Measurements from ENCODE around the gene SPEM1. TPM values are rescaled to one million over a fixed set of nuclear protein-coding genes. Genes with fewer than 3 reads are reported as not detected.

The SPEM1 gene
- total RNA-seq, 1 donor from 2014 or later, result not detected

DNA sequence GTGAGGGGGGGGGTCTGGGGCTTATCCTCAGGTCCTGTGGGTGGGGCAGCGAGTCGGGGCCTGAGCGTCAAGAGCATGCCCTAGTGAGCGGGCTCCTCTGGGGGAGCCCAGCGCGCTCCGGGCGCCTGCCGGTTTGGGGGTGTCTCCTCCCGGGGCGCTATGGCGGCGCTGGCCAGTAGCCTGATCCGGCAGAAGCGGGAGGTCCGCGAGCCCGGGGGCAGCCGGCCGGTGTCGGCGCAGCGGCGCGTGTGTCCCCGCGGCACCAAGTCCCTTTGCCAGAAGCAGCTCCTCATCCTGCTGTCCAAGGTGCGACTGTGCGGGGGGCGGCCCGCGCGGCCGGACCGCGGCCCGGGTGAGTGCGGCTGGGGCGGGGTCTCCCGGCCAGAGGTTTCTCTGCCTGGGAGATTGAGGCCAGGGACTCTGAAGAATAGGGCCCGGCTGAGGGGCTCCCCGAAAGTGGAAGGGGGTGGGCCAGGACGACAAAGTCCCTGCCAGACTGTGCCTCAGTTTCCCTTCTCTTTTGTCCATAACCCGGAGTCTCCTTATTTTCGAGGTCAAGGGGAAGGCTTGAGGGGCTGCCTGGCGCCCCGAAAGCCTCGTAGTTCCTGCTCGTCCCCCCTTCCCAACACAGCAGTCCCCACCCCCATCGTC, 19.5 kb downstream of the SPEM1 start, which contains the start of gene FGF11:
FGF11 (plus strand) TSS at position 51 of the 651 bp plus-strand sequence; CDS start at position 160, 109 bp downstream.
- no peak for DNase-seq (ENCODE audit: extremely low read depth, low read depth, low spot score)

GRCh38 chr17:7440113-7440833, 20.1 kb downstream of the SPEM1 start:
- no peak for DNase-seq (ENCODE audit: extremely low read depth, low read depth, low spot score)

DNA sequence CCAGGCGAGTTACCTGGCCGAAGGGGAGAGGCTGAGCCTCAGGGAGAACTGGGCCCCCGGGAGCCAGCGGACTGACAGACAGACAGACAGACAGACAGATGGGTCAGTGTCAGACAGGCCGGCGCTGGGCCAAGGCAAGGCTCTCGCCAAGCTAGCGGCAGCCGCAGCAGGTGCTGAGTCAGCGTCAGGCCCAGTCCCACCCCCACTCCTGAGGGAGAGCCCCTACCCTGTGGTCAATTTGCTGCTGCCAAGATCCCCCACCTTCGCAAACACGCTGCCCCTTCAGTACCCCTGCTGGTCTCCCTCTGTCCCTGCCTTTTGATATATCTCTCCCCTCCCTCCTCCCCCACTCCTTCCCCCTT, 20.7 kb downstream of the SPEM1 start:
- no peak for DNase-seq (ENCODE audit: extremely low read depth, low read depth, low spot score)

DNA sequence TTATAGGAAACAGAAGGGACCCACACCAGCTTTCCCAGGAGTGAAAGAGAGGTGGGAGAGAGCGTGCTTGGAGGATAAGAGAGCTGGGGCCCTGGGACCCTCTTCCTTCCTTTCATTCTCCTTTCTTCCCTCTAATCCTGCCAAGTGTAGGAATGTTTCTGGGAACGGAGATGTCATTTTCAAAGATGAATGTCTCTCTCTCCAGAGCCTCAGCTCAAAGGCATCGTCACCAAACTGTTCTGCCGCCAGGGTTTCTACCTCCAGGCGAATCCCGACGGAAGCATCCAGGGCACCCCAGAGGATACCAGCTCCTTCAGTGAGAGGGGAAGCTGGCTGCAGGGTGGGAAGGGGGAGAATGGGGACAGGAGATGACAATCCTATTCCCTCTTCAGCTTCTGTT, 21.1 kb downstream of the SPEM1 start:
- DNase-seq (ENCODE audit: extremely low read depth, low read depth, low spot score), result no peak

- DNase-seq (ENCODE audit: extremely low read depth, low read depth, low spot score), result no peak
Observed at GRCh38 chr17:7442142-7442541, 22.0 kb downstream of the SPEM1 start.

GRCh38 chr17:7443499-7444485, 23.7 kb downstream of the SPEM1 start:
- DNase-seq (ENCODE audit: extremely low read depth, low read depth, low spot score), result no peak

DNA sequence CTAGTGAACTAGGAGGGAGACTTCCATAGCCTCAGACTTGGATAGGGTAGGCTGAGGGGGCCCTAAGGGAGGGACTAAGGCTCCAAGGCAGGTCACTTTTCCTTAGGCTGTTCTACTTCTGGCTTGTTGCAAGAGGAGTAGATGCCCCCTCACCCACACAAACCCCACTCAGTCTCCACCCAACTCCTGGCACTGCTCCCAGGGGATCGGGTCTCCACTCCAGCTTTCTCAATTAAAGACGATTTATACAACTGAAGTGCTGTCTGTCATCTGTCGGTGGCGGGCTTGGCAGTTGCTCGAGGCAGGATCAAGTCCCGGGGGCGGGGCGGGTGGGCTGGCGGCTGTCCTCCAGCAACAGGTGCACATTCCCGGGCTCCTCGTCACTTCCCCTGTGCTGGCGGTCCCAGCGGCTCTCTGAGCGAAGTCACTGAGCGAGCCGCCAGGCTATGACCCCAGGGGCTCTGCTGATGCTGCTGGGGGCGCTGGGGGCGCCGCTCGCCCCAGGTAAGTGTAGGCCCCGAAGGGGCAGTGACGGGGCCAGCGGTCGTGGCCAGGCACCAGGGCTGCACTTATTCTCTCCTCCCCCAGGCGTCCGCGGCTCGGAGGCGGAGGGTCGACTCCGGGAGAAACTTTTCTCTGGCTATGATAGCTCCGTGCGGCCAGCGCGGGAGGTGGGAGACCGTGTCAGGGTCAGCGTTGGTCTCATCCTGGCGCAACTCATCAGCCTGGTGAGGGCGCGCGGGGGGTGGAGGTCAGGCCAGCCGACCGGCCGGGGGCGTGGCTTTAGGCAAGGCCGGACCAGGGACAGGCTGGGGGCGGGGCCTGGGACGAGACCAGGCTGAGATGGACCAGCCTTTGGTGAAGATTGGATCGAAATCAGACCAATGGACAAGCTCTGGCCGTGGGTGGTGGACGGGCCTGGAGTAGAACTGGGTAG, 24.8 kb downstream of the SPEM1 start, which contains the start of gene CHRNB1:
CHRNB1 (plus strand) TSS at position 380 of the 937 bp plus-strand sequence; CDS start at position 447, 67 bp downstream.
- no peak for DNase-seq (ENCODE audit: extremely low read depth, low read depth, low spot score)

GRCh38 chr17:7445619-7445968, 25.5 kb downstream of the SPEM1 start:
- DNase-seq (ENCODE audit: extremely low read depth, low read depth, low spot score), result no peak

DNA sequence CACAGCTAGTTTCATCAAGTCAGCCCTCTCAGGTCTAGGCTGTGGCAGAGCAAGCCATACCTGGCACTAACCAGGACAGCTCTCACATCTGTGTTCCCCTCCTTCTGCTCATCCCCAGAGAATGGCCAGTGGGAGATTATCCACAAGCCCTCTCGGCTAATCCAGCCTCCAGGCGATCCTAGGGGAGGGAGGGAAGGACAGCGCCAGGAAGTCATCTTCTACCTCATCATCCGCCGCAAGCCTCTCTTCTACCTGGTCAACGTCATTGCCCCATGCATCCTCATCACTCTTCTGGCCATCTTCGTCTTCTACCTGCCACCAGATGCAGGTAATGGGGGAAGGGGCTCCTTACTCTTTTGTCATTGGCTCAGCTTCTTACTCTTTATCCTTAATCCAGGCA, 28.3 kb downstream of the SPEM1 start:
- DNase-seq (ENCODE audit: extremely low read depth, low read depth, low spot score), result no peak

- no peak for DNase-seq (ENCODE audit: extremely low read depth, low read depth, low spot score)
Observed at GRCh38 chr17:7459961-7460545, 39.9 kb downstream of the SPEM1 start.

DNA sequence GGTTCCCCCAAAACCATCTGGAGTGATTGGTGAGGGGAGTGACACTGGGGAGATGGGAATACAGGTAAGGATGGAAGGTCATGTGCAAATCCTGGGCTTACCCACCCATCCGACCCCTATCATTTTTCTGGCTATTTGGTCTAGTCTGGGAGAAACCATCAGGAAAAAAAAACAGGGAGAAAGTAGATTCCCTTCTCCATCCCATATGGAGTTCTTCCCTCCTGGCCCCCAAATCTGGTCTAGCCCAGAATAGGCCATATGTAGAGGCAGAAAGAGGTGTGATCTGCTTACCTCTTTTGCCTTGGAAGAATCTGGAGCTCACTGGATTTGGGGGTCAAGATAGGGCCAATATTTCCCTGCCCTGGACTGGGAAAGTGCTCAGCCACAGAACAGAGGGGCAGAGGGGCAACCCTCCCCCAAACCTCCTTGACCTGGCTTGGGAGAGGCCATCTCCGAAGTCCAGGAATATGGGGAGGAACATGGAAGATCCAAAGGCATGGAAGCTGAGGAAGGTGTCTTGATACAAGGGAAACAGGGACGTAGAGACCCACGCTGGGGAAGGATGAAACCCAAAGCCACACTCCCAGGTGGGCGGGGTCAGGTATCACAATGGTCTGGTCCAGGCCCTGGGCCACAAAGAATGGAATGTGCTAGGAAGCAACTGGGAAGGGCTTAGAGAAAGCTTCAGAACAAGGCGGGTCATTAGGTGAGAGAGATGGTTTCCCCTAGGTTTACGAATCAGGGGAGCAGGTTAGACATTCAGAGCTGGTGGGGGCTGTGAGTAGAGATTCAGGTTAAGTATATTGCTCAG, 40.9 kb downstream of the SPEM1 start:
- DNase-seq (ENCODE audit: extremely low read depth, low read depth, low spot score), result no peak

- DNase-seq (ENCODE audit: extremely low read depth, low read depth, low spot score), result no peak
Observed at GRCh38 chr17:7462474-7463371, 42.6 kb downstream of the SPEM1 start.

DNA sequence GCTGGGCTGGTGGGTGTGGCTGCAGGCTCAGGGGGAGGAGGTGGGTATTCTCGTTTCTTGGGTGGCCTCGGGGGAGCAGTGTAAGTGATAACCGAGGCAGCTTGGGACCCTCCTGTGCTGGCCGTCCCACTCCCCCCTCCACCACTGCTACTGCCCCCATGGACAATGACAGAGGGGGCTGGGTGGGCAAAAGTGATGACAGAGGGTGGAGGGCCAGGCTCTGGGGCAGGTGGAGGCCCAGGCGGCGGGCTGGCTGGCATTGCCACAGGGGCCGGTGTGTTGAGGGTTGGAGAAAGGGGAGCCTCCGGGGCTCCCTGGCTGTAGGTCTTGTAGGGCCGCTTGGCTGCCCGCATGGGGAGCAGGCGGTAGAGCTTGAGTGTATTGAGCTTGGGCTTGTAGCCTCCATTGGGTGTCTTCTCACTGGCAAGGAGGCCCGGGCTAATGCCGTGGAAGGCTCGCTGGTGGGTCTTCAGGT, 43.3 kb downstream of the SPEM1 start:
- DNase-seq (ENCODE audit: extremely low read depth, low read depth, low spot score), result no peak

- DNase-seq (ENCODE audit: extremely low read depth, low read depth, low spot score), result no peak
Observed at GRCh38 chr17:7464081-7464480, 44.0 kb downstream of the SPEM1 start.

GRCh38 chr17:7465597-7466275, 45.6 kb downstream of the SPEM1 start:
- DNase-seq (ENCODE audit: extremely low read depth, low read depth, low spot score), result no peak

DNA sequence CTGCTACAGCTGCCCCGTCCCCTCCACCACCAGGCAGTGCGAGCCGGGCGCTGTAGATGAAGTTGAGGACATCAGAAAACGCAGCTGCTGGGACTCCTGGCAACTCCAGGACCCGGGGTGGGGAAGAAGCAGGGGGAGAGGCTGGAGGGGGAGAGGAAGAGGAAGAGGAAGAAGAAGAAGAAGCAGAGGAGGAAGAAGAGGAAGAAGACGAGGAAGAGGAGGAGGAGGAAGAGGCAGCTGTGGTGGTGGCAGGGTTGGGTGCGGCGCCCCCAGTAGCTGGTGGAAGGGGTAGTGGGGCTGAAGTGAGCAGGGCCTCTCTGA, 46.2 kb downstream of the SPEM1 start:
- DNase-seq (ENCODE audit: extremely low read depth, low read depth, low spot score), result no peak

DNA sequence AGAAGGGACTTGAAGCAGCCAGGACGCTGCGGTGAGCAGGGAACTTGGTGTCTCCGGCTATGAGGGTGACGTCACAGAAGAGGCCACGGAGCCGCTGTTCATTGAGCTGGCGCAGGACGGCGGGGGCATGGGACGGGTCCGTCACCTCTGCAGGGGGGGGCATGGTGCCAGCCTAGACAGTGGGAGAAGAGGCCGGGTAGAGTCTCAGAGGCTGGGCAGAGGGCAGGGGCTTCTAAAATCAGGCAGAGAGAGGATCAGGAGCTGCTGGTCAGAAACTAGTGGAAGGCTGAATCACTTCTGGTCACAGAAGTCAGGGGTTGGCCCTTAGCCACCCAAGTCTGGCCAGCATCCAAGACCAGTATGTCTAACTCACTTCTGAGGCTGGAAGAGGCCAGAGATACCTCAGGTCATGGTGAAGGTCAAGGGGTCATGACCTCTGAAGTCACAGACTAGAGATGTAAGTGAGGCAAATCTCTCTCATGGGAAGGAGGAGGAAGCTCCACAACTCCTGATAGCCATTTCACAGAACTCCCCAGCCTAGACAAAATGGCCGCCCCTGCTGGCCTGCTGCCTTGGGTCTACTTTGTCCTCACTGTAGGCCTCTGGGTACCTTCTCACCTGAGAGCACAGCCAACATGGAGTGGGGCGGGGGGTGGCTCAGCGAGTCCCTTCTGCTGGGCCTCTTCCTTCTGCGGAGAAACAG, 46.7 kb downstream of the SPEM1 start:
- DNase-seq (ENCODE audit: extremely low read depth, low read depth, low spot score), result no peak
